Measurements from ENCODE around the gene GNAS. TPM values are rescaled to one million over a fixed set of nuclear protein-coding genes. Genes with fewer than 3 reads are reported as not detected.

Gene GNAS
- total and polyA plus RNA-seq, 12 donors = 1,348 to 5,181 (median 1,783) TPM

DNA sequence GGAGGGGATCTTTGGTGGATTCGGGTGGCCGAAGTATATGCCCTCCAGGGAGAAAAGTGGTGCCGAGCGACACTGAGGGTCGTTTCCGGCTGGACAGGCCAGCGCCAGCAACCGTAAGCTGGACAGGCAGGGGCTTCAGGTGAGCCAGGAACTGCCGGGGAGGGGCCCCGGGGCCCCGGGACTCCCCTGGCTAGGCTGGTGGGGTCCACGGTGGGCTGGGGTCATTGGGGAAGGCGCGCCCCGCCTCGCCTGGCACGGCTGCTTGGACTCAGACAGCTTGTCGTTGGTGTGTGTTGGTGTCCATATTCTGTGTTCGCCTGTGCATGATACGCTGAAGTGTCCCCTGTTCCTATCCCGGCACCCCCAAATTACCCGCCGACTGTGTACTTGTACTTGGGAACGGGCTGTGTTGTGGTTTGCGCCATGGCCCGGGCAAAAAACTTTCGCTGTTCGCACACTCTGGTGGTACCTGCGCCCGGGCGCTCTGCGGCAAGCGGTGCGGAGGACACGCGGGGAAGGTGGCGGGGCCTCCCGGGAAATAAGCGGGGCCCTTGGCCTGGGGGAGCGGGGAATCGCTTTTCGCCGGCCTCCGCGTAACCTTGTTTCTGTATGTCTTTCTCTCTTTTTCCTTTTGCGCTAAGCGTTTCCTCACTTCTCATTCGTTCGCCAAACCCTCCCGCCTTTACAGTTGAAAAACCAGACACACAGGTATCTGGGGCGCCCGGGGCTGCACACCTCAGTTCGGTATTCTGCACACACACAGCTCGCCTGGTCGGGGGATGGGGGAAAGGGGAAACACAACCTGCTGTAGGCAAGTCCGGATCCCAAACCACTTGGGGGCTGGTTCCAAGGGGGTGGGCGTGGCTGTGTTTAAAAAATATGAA lies 3.2 kb downstream of the GNAS start:
- H3K36me3 ChIP-seq = no peaks in the 10 kb centered on the region
- WGBS, 2 donors = 42 to 45% methylated on average over 57 of the region's 57 CpGs
- peak overlapping the region in 4 of 10 donors; percentile 10 to 47 (median 32) for H3K4me3 ChIP-seq
- TF ChIP-seq, protein P1, sequence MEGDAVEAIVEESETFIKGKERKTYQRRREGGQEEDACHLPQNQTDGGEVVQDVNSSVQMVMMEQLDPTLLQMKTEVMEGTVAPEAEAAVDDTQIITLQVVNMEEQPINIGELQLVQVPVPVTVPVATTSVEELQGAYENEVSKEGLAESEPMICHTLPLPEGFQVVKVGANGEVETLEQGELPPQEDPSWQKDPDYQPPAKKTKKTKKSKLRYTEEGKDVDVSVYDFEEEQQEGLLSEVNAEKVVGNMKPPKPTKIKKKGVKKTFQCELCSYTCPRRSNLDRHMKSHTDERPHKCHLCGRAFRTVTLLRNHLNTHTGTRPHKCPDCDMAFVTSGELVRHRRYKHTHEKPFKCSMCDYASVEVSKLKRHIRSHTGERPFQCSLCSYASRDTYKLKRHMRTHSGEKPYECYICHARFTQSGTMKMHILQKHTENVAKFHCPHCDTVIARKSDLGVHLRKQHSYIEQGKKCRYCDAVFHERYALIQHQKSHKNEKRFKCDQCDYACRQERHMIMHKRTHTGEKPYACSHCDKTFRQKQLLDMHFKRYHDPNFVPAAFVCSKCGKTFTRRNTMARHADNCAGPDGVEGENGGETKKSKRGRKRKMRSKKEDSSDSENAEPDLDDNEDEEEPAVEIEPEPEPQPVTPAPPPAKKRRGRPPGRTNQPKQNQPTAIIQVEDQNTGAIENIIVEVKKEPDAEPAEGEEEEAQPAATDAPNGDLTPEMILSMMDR (IDR thresholded peaks at IDR 0.05) = no peak
- DNase-seq = no peak
- H3K27ac ChIP-seq = no peak overlapping the region
- peaks cover 4 to 98% (median 79%) of the 10 kb centered on the region in 7 donors for H3K27me3 ChIP-seq
- intact Hi-C loops (cut with DNase I) = loop anchor here in 4 of 10 donors (10.0 kb wide), 3 partner anchors 201 to 621 kb away; partner anchors contain the start of gene STX16 (in 1 of the 4)
- no peaks in the 10 kb centered on the region for H3K9me3 ChIP-seq
- no peak for ATAC-seq
- peaks cover 0 to 35% (median 19%) of the 10 kb centered on the region in 9 donors for H3K4me1 ChIP-seq

DNA sequence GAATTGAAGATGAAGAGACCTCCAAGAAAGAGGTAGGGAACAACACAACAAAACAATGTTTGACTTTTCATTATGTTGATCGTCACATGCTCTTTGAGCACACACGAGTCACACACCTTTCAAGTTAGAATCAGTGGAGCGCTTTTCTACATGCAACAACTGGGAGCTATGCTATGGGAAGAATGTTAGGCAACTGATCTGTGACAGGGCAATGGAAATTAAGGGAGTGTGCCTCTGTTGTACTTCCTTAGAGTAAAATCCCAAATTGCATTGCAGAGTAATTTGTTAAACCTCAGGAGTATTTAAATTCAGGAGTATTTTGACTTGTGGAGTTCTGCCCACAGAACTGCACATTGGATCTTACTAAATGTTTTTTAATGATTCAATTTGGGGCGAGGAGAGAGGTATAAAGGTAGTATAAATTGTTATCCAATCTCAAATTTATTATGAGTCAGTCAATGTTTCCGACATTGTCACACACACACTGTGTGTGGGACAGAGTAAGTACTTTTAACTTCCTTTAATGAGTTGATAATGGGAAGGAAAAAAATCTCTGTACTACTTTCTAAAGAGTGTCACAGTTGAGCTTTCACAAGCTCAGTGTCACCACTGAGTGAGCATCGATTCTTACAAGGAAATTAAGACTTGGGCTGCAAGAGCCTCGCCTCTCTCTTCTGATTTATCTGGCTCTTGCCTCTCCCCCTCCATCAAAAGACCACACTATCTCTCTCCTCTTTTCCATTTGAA lies 10.7 kb downstream of the GNAS start:
- H3K27ac ChIP-seq = no peak overlapping the region
- ATAC-seq (no peak), DNase-seq (no peak)
- intact Hi-C loops (cut with DNase I) = loop anchor here in 4 of 10 donors (10.0 kb wide), 2 partner anchors 542 to 632 kb away; no protein-coding TSS in a partner anchor
- H3K27me3 ChIP-seq = peaks cover 0 to 39% (median 15%) of the 10 kb centered on the region in 7 donors
- H3K4me3 ChIP-seq = no peak overlapping the region
- TF ChIP-seq, protein P1 (IDR thresholded peaks at IDR 0.05) = no peak
- H3K9me3 ChIP-seq = no peaks in the 10 kb centered on the region
- no peaks in the 10 kb centered on the region for H3K36me3 ChIP-seq
- 80 to 81% methylated on average over 7 of the region's 7 CpGs for WGBS, 2 donors
- H3K4me1 ChIP-seq = peaks cover 0 to 6% (median 0%) of the 10 kb centered on the region in 9 donors

DNA sequence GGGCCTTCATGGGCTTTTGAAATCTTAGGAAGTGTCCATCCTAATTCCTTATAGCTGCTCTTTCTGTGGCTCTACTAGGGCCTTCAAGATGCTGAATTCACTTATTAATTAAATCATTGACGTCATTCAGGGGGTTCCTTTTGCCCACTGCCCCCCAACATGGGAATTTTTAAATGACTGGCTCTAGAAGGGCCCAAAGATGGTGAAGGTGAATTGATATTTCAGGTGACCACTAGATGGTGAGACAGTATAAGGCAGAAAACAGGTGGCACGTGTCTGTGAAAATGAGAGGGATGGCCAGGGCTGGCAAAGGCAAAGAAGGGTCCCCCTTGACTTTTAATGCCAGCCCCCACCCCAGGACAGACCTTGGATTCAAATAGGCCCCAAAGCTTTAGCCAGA lies 11.8 kb downstream of the GNAS start:
- TF ChIP-seq, protein P1 (IDR thresholded peaks at IDR 0.05) = peak in 4 of 9 donors; percentile 5 to 24 (median 16)
- no peak for ATAC-seq
- Histone ChIP-seq H3K36me3 (no peaks in the 10 kb centered on the region), H3K27ac (no peak overlapping the region), H3K27me3 (peaks cover 0 to 29% (median 11%) of the 10 kb centered on the region in 7 donors), H3K9me3 (no peaks in the 10 kb centered on the region), H3K4me1 (peaks cover 0 to 6% (median 0%) of the 10 kb centered on the region in 9 donors), H3K4me3 (no peak overlapping the region)
- no peak for DNase-seq
- intact Hi-C loops (cut with DNase I) = loop anchor here in 4 of 10 donors (10.0 kb wide), 2 partner anchors 540 to 630 kb away; no protein-coding TSS in a partner anchor
- 51 to 56% methylated on average over 2 of the region's 2 CpGs for WGBS, 2 donors

DNA sequence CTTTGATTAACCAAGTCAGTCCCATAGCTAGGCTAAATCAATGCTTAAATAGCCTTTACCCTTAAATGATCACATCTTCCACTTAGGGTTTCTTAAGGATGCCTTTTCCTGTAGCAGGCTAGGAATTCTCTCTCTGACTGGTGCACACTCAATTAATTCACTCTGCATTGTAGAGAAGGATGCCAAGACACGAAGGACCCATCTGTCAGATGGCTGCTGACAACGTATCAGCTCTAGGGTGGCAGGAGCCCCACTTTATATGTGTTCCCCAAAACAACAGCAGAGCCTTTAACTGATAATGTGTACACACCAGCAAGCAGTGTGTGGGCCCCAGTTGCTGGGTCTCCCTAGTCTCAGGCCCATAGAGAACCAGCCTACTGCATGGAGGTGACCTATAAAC lies 13.3 kb downstream of the GNAS start:
- Histone ChIP-seq H3K4me3 (no peak overlapping the region), H3K9me3 (no peaks in the 10 kb centered on the region), H3K27me3 (peaks cover 0 to 14% (median 7%) of the 10 kb centered on the region in 7 donors), H3K27ac (no peak overlapping the region), H3K4me1 (peaks cover 0 to 6% (median 0%) of the 10 kb centered on the region in 9 donors), H3K36me3 (no peaks in the 10 kb centered on the region)
- 89 to 91% methylated on average over 2 of the region's 2 CpGs for whole genome bisulfite sequencing, 2 donors
- no peak for DNase-seq
- intact Hi-C loops (cut with DNase I) = loop anchor here in 9 of 10 donors (5.0 to 10.0 kb wide), 7 partner anchors 341 to 631 kb away; no protein-coding TSS in a partner anchor
- TF ChIP-seq, protein P1 (IDR thresholded peaks at IDR 0.05) = no peak
- no peak for ATAC-seq

Data from heart right ventricle (tissue), 16 donors.